ENCODE results near the gene ADA. TPM values are rescaled to one million over a fixed set of nuclear protein-coding genes. Genes with fewer than 3 reads are reported as not detected.
A peak's percentile ranks its signal among the peaks of the same experiment; 100 is the strongest.

The ADA gene
- total RNA-seq, 1 experiment from 2014 or later: 5.1 TPM

GRCh38 chr20:44619294-44619693, 32.2 kb downstream of the ADA start:
- Mint-ChIP-seq H3K4me1 (ENCODE audit: insufficient read depth, unreplicated experiment) (no peaks in the 10 kb centered on the region), H3K4me3 (ENCODE audit: unreplicated experiment) (no peak overlapping the region), H3K9me3 (ENCODE audit: unreplicated experiment) (no peaks in the 10 kb centered on the region), H3K36me3 (ENCODE audit: insufficient read depth, unreplicated experiment) (peaks cover 61% of the 10 kb centered on the region), H3K27me3 (ENCODE audit: insufficient read depth, unreplicated experiment) (no peaks in the 10 kb centered on the region), H3K27ac (ENCODE audit: low read depth, unreplicated experiment) (no peak overlapping the region)
- ChIA-PET CTCF (no interaction called here), POLR2A (interaction anchor here (1.1 to 1.2 kb wide), 2 partner anchors 23 to 90 kb away, joined by 3 to 6 read pairs; no protein-coding TSS in a partner anchor)
- no TSS peak for BruUV-seq (replicated peaks)
- no peak for DNase-seq (ENCODE audit: unreplicated experiment)
- intact Hi-C loops (cut with micrococcal nuclease): no loop called here
- TF ChIP-seq CTCF (IDR thresholded peaks at IDR 0.05; ENCODE audit: unreplicated experiment): no peak

- Mint-ChIP-seq H3K9me3 (ENCODE audit: unreplicated experiment) (no peaks in the 10 kb centered on the region), H3K27ac (ENCODE audit: low read depth, unreplicated experiment) (peak overlapping the region; percentile 54), H3K4me1 (ENCODE audit: insufficient read depth, unreplicated experiment) (no peaks in the 10 kb centered on the region), H3K27me3 (ENCODE audit: insufficient read depth, unreplicated experiment) (no peaks in the 10 kb centered on the region), H3K36me3 (ENCODE audit: insufficient read depth, unreplicated experiment) (peaks cover 57% of the 10 kb centered on the region), H3K4me3 (ENCODE audit: unreplicated experiment) (no peak overlapping the region)
- intact Hi-C loops (cut with micrococcal nuclease): no loop called here
- ChIA-PET POLR2A (interaction anchor here (0.6 to 1.2 kb wide), 3 partner anchors 24 to 91 kb away, joined by 3 to 6 read pairs (median 3); no protein-coding TSS in a partner anchor), CTCF (interaction anchor here (0.8 to 1.6 kb wide), 2 partner anchors 9 to 35 kb away, joined by 3 to 12 read pairs; no protein-coding TSS in a partner anchor)
- no peak for TF ChIP-seq CTCF (IDR thresholded peaks at IDR 0.05; ENCODE audit: unreplicated experiment)
- BruUV-seq (replicated peaks): no TSS peak
- DNase-seq (ENCODE audit: unreplicated experiment): no peak
Measured at GRCh38 chr20:44618318-44618731, 33.2 kb downstream of the ADA start.

- Mint-ChIP-seq H3K4me1 (ENCODE audit: insufficient read depth, unreplicated experiment) (no peaks in the 10 kb centered on the region), H3K36me3 (ENCODE audit: insufficient read depth, unreplicated experiment) (peaks cover 48% of the 10 kb centered on the region), H3K27ac (ENCODE audit: low read depth, unreplicated experiment) (no peak overlapping the region), H3K4me3 (ENCODE audit: unreplicated experiment) (no peak overlapping the region), H3K27me3 (ENCODE audit: insufficient read depth, unreplicated experiment) (no peaks in the 10 kb centered on the region), H3K9me3 (ENCODE audit: unreplicated experiment) (no peaks in the 10 kb centered on the region)
- no TSS peak for BruUV-seq (replicated peaks)
- TF ChIP-seq CTCF (IDR thresholded peaks at IDR 0.05; ENCODE audit: unreplicated experiment): no peak
- DNase-seq (ENCODE audit: unreplicated experiment): no peak
- ChIA-PET POLR2A (no interaction called here), CTCF (interaction anchor here (0.7 kb wide), 1 partner anchor 19 kb away, joined by 5 read pairs; no protein-coding TSS in a partner anchor)
- intact Hi-C loops (cut with micrococcal nuclease): no loop called here
Measured at GRCh38 chr20:44616604-44616964, 34.9 kb downstream of the ADA start.

- Mint-ChIP-seq H3K4me3 (ENCODE audit: unreplicated experiment) (no peak overlapping the region), H3K4me1 (ENCODE audit: insufficient read depth, unreplicated experiment) (no peaks in the 10 kb centered on the region), H3K27ac (ENCODE audit: low read depth, unreplicated experiment) (no peak overlapping the region), H3K27me3 (ENCODE audit: insufficient read depth, unreplicated experiment) (no peaks in the 10 kb centered on the region), H3K36me3 (ENCODE audit: insufficient read depth, unreplicated experiment) (peaks cover 45% of the 10 kb centered on the region), H3K9me3 (ENCODE audit: unreplicated experiment) (no peaks in the 10 kb centered on the region)
- BruUV-seq (replicated peaks): no TSS peak
- intact Hi-C loops (cut with micrococcal nuclease): no loop called here
- DNase-seq (ENCODE audit: unreplicated experiment): no peak
- ChIA-PET POLR2A (interaction anchor here (1.0 kb wide), 1 partner anchor 43 kb away, joined by 4 read pairs; no protein-coding TSS in a partner anchor), CTCF (interaction anchor here (0.6 kb wide), 3 partner anchors 78 to 163 kb away, joined by 3 to 6 read pairs (median 3); no protein-coding TSS in a partner anchor)
- no peak for TF ChIP-seq CTCF (IDR thresholded peaks at IDR 0.05; ENCODE audit: unreplicated experiment)
Measured at GRCh38 chr20:44615876-44616603, 35.5 kb downstream of the ADA start.

All from MCF 10A (cell line).